Thyroid gland (tissue), 4 donors: ENCODE measurements around the gene ATRN. TPM values are rescaled to one million over a fixed set of nuclear protein-coding genes. Genes with fewer than 3 reads are reported as not detected.

Experiments used
- DNase-seq, 2 donors: peaks; one replicate each; pipeline ENCODE4 v3.0.0-alpha.2; 2019
- H3K27ac ChIP-seq, 3 donors: fragments of 200-600 bp; sonication (generic); 1 replicate in 2 of 3; 2 replicates in 1 of 3; pipeline ENCODE4 v1.5.1; 2016 to 2019; ENCODE audit warnings: mild to moderate bottlenecking in 1 of 3, moderate library complexity in 1 of 3
- H3K27me3 ChIP-seq: fragments of 200-600 bp; sonication (generic); one replicate; pipeline ENCODE4 v1.5.1; 2019
- H3K36me3 ChIP-seq, 2 donors: fragments of 200-600 bp; sonication (generic); one replicate each; pipeline ENCODE4 v1.5.1; 2016 to 2019
- H3K4me1 ChIP-seq, 2 donors: fragments of 200-600 bp; sonication (generic); one replicate each; pipeline ENCODE4 v1.5.1; 2017 to 2019
- H3K4me3 ChIP-seq, 3 donors: fragments of 200-600 bp; sonication (generic); replicated peaks in 1 of 3; 1 replicate in 2 of 3; 2 replicates in 1 of 3; pipeline ENCODE4 v1.5.1; 2016; ENCODE audit warnings: mild to moderate bottlenecking in 1 of 3
- H3K9me3 ChIP-seq: fragments of 200-600 bp; sonication (generic); one replicate; pipeline ENCODE4 v1.5.1; 2017
- POLR2A ChIP-seq, 2 donors: fragments of 450-650 bp; IDR thresholded peaks; one replicate each; pipeline ENCODE4 v1.6.1; 2017; ENCODE audit warnings: antibody characterized with exemption in 2 of 2, mild to moderate bottlenecking in 2 of 2, moderate library complexity in 1 of 2
- WGBS, 2 donors: methylation state at CpG; one replicate each; pipeline ENCODE4 v1.1.5; 2017; 5-methylcytosine and 5-hydroxymethylcytosine counted together
- intact Hi-C: fragments of 100-400 bp; cut with DNase I; formaldehyde crosslinking; loops from one replicate; pipeline ENCODE4 v1.15.1; 2023
- total RNA-seq, 4 donors: library from RNA; depleted of rRNA; stranded (reverse); fragments of >200 nt; gene quantifications; one replicate each; pipeline ENCODE4 v1.2.3, GENCODE V29; 2016
- TF ChIP-seq, protein P1 (sequence below), 6 experiments: fragments of 200-600 bp in 3 of 6; fragments of 450-650 bp in 3 of 6; sonication (generic) in 3 of 6; IDR thresholded peaks; one replicate each; pipeline ENCODE4 v1.5.1; 2016 to 2019; ENCODE audit warnings: antibody characterized with exemption in 6 of 6, mild to moderate bottlenecking in 2 of 6, inconsistent platforms in 1 of 6, moderate library complexity in 1 of 6

ATRN gene
- total RNA-seq, 4 donors from 2014 or later: 43.0 to 81.8 (median 61.4) TPM

DNA sequence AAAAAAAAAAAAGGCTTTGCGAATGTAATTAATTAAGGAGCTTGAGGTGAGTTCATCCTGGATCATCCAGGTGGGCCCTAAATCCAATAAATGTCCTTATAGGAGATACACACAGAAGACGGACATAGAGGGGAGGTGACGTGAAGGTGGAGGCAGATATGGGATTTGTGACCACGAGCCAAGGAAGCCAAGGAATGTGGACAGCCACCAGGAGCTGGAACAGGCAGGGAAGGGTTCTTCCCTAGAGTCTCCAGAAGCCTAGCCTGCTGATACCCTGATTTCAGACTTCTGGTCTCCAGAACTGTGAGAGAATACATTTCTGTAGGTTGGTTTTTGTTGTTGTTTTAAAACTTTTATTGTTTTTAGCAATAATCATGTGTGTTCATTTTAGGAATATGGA, 6.7 kb upstream of the ATRN start:
- Histone ChIP-seq H3K4me3 (no peak overlapping the region), H3K9me3 (no peaks in the 10 kb centered on the region), H3K36me3 (no peaks in the 10 kb centered on the region), H3K27me3 (no peaks in the 10 kb centered on the region), H3K4me1 (peaks cover 15 to 29% of the 10 kb centered on the region in 2 donors), H3K27ac (no peak overlapping the region)
- no peak for DNase-seq
- no peak for TF ChIP-seq POLR2A (IDR thresholded peaks at IDR 0.05)
- TF ChIP-seq, protein P1, sequence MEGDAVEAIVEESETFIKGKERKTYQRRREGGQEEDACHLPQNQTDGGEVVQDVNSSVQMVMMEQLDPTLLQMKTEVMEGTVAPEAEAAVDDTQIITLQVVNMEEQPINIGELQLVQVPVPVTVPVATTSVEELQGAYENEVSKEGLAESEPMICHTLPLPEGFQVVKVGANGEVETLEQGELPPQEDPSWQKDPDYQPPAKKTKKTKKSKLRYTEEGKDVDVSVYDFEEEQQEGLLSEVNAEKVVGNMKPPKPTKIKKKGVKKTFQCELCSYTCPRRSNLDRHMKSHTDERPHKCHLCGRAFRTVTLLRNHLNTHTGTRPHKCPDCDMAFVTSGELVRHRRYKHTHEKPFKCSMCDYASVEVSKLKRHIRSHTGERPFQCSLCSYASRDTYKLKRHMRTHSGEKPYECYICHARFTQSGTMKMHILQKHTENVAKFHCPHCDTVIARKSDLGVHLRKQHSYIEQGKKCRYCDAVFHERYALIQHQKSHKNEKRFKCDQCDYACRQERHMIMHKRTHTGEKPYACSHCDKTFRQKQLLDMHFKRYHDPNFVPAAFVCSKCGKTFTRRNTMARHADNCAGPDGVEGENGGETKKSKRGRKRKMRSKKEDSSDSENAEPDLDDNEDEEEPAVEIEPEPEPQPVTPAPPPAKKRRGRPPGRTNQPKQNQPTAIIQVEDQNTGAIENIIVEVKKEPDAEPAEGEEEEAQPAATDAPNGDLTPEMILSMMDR (IDR thresholded peaks at IDR 0.05): no peak
- WGBS, 2 donors: 85 to 88% methylated on average over 4 of the region's 4 CpGs
- intact Hi-C loops: no loop called here

DNA sequence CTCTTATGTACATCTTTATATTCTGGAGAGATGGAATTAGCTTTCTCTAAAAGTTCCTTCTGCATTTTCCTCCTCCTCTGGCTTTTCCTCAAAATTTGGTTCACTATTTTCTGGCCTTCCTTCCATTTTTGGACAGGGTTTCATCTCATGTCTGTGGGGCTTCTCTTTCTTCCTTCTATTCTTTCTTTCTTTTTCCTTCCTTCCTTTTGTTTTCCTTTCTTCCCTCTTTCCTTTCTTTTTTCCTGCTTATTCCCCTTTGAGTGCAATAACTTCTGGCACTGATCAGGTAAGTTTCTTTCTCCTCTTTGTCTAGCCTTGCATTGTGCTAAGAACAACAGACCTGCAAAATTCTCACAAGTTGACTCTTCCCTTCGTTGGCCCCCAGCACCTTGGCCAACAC, 5.5 kb upstream of the ATRN start:
- WGBS, 2 donors: 32 to 44% methylated on average over 1 of the region's 1 CpG
- no peak overlapping the region for H3K27ac ChIP-seq
- intact Hi-C loops: no loop called here

DNA sequence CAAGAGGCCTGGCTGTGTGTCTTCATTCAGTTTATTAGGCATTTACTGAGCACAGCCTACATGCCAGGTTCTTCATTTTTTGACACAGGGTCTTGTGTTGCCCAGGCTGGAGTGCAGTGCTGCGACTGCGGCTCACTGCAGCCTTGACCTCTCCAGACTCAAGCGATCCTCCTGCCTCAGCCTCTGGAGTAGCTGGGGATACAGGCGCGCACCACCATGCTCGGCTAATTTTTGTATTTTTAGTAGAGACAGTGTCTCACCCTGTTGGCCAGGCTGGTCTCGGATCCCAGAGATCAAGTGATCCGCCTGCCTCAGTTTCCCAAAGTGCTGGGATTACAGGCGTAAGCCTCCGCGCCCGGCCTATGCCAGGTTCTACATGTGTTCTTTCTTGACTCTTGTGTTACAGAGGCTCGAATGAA, 601 bp upstream of the ATRN start:
- H3K4me1 ChIP-seq: peaks cover 22 to 27% of the 10 kb centered on the region in 2 donors
- H3K4me3 ChIP-seq: peak overlapping the region; percentile 87 to 100 (median 95)
- 42 to 44% methylated on average over 13 of the region's 13 CpGs for WGBS, 2 donors
- H3K27ac ChIP-seq: peak overlapping the region; percentile 78 to 86 (median 85)
- H3K36me3 ChIP-seq: no peaks in the 10 kb centered on the region
- TF ChIP-seq, protein P1 (IDR thresholded peaks at IDR 0.05): no peak
- TF ChIP-seq POLR2A (IDR thresholded peaks at IDR 0.05): no peak
- DNase-seq: no peak
- H3K9me3 ChIP-seq: no peaks in the 10 kb centered on the region
- intact Hi-C loops: no loop called here
- no peaks in the 10 kb centered on the region for H3K27me3 ChIP-seq

More for the DNA sequence above, 5.5 kb upstream of the ATRN start:
- TF ChIP-seq, protein P1 (IDR thresholded peaks at IDR 0.05): no peak
- no peak for TF ChIP-seq POLR2A (IDR thresholded peaks at IDR 0.05)
- Histone ChIP-seq H3K4me1 (peaks cover 15 to 21% of the 10 kb centered on the region in 2 donors), H3K36me3 (no peaks in the 10 kb centered on the region), H3K9me3 (no peaks in the 10 kb centered on the region), H3K4me3 (no peak overlapping the region), H3K27me3 (no peaks in the 10 kb centered on the region)
- no peak for DNase-seq

DNA sequence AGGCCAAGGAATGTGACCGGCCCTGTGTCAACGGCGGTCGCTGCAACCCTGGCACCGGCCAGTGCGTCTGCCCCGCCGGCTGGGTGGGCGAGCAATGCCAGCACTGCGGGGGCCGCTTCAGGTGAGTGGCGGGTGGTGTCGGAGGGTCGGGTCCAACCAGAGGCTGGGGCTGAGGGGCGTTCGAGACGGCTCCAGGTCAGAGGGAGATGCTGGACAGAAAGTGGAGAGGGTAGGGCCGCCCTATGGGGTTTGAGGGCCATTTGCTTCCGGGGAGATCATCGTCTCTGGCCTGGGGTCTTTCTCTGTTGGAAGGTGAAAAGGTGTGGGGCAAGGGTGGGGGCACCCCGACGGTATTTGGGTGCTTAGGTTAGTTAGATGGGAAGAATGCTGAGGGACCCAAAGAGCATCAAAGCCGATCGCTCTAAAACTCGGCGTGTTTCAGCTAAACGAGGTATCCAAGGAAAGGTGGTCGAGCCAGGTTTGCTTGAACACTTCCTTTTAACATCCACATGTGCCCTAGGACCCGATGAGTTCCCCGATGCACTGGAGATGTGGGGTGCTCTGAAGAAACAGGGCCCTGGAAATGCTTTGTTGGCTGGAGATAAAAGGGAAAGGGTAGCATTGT, 691 bp downstream of the ATRN start:
- Histone ChIP-seq H3K4me3 (peak overlapping the region; percentile 87 to 100 (median 95)), H3K27me3 (no peaks in the 10 kb centered on the region), H3K36me3 (no peaks in the 10 kb centered on the region), H3K27ac (peak overlapping the region; percentile 78 to 86 (median 85)), H3K4me1 (peaks cover 22 to 27% of the 10 kb centered on the region in 2 donors), H3K9me3 (no peaks in the 10 kb centered on the region)
- WGBS, 2 donors: 0 to 2% methylated on average over 12 to 16 of the region's 30 CpGs
- TF ChIP-seq, protein P1 (IDR thresholded peaks at IDR 0.05): no peak
- no peak for TF ChIP-seq POLR2A (IDR thresholded peaks at IDR 0.05)
- intact Hi-C loops: no loop called here
- no peak for DNase-seq

DNA sequence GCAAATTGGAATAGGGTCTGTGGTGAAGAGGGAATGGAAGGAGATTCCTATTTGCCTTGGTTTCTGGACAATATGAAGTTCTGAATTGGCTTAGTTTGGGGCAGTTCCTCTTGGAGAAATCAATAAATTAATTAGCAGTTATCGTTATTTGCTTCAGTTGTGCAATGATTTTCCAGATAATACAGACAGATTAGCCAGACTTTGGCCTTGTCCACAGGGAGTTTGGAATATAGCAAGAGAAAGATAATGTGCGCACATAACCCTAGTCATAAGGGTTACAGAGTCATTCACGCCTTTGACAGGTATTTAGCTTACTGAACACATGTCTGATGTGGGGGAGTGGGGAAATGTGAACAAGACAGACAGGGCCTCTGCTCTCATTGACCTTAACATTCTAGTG, 1.3 kb downstream of the ATRN start:
- intact Hi-C loops: no loop called here
- TF ChIP-seq POLR2A (IDR thresholded peaks at IDR 0.05): no peak
- TF ChIP-seq, protein P1 (IDR thresholded peaks at IDR 0.05): no peak
- peak overlapping the region in 2 of 3 donors; percentile 87 to 100 for H3K4me3 ChIP-seq
- no peaks in the 10 kb centered on the region for H3K36me3 ChIP-seq
- H3K9me3 ChIP-seq: no peaks in the 10 kb centered on the region
- 83 to 87% methylated on average over 3 of the region's 3 CpGs for WGBS, 2 donors
- no peak overlapping the region for H3K27ac ChIP-seq
- H3K4me1 ChIP-seq: peaks cover 22 to 27% of the 10 kb centered on the region in 2 donors
- no peaks in the 10 kb centered on the region for H3K27me3 ChIP-seq
- DNase-seq: no peak
